Kidney (tissue), 14 donors: ENCODE measurements around the gene PHACTR4. TPM values are rescaled to one million over a fixed set of nuclear protein-coding genes. Genes with fewer than 3 reads are reported as not detected.
"Not testable (repeated sequence)": the region's sequence is repeated elsewhere in the genome, so short reads cannot be mapped to it uniquely, and the experiment has no call there.

Experiments used
- DNase-seq, 5 donors: peaks; one replicate each; pipeline ENCODE4 v3.0.0-alpha.2; 2013 to 2020
- FAIRE-seq: peaks from 2 replicates; lab custom pipeline; 2012; peaks lifted over from hg19 to GRCh38; lab: Jason Lieb, UNC
- H3K27ac ChIP-seq, 2 donors: one replicate each; pipeline ENCODE4 v1.7.0; 2013; ENCODE audit warnings: low read depth in 2 of 2, low read length in 2 of 2, inconsistent platforms in 1 of 2
- H3K27me3 ChIP-seq: one replicate; pipeline ENCODE4 v1.7.1; 2013; ENCODE audit warnings: low read length, inconsistent platforms; ENCODE audit not compliant: control insufficient read depth, insufficient read depth
- H3K36me3 ChIP-seq, 3 donors: one replicate each; pipeline versions ENCODE4 v1.7.0 to v1.7.1; 2013; ENCODE audit warnings: low read length in 3 of 3, control low read depth in 1 of 3, inconsistent platforms in 1 of 3; ENCODE audit not compliant: insufficient read depth in 3 of 3, control insufficient read depth in 2 of 3
- H3K4me1 ChIP-seq, 3 donors: one replicate each; pipeline versions ENCODE4 v1.7.0 to v1.7.1; 2013; ENCODE audit warnings: low read length in 3 of 3, inconsistent platforms in 1 of 3, low read depth in 1 of 3; ENCODE audit not compliant: control insufficient read depth in 2 of 3, insufficient read depth in 2 of 3
- H3K4me3 ChIP-seq, 3 donors: one replicate each; pipeline versions ENCODE4 v1.7.0 to v1.8.1; 2013; ENCODE audit warnings: low read length in 3 of 3, control low read depth in 1 of 3, inconsistent platforms in 1 of 3
- H3K9ac ChIP-seq, 3 donors: one replicate each; pipeline versions ENCODE4 v1.7.0 to v1.7.1; 2013; ENCODE audit warnings: low read length in 3 of 3, control low read depth in 1 of 3, inconsistent platforms in 1 of 3
- H3K9me3 ChIP-seq, 3 donors: one replicate each; pipeline versions ENCODE4 v1.7.0 to v1.7.1; 2013; ENCODE audit warnings: low read length in 3 of 3, control low read depth in 1 of 3, inconsistent platforms in 1 of 3; ENCODE audit not compliant: control insufficient read depth in 2 of 3, insufficient read depth in 1 of 3
- CTCF ChIP-seq: IDR thresholded peaks from 3 replicates; pipeline ENCODE4 v1.5.1; 2012; ENCODE audit warnings: mild to moderate bottlenecking, moderate library complexity, borderline replicate concordance; ENCODE audit not compliant: insufficient read depth; ENCODE audit errors: extremely low read depth
- intact Hi-C: fragments of 100-400 bp; cut with DNase I; formaldehyde crosslinking; loops from one replicate; pipeline ENCODE4 v1.11.1; 2022
- polyA plus RNA-seq: library from polyadenylated mRNA; stranded (reverse); fragments of 350-450 nt; fragmentation: Illumina TruSeq; extraction: RNeasy Lipid Tissue Mini Kit (QIAGEN cat#74804); gene quantifications from one replicate; pipeline ENCODE4 v1.2.3, GENCODE V29; 2014; ENCODE audit warnings: low read depth, low replicate concordance; ENCODE audit not compliant: insufficient read depth
- total RNA-seq: library from RNA; stranded (reverse); fragmentation: NEBNext Ultra II Directional; extraction: Animal tissue kit (Norgen Biotek cat#: 25700); gene quantifications from one replicate; pipeline ENCODE4 v1.2.1, GENCODE V29; 2021
- donor health status: control.
- donor health status: control.
- donor health status: control.
- donor health status: control.
- donor health status: control.
- donor health status: DM: yes; HTN: yes; CAD: no.
- donor health status: Normal renal cell carcinoma (clear cell type).

PHACTR4 gene
- total and polyA plus RNA-seq, 2 donors from 2014 or later = 23.2 to 51.5 TPM

DNA sequence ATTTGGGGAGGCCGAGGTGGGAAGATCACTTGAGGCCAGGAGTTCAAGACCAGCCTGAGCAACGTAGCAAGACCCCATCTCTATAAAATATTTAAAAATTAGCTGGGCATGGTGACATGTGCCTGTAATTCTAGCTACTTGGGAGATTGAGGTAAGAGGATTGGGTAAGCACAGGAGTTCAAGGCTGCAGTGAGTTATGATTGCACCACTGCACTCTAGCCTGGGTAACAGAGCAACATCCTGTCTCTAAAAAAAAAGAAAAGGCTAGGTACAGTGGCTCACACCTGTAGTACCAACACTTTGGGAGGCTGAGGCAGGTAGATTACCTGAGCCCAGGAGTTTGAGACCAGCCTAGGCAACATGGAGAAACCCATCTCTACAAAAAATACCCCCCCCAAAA is 100.6 kb downstream of the PHACTR4 start:
- TF ChIP-seq CTCF = no peak
- no peaks in the 10 kb centered on the region for H3K4me1 ChIP-seq
- FAIRE-seq (no peak), DNase-seq (no peak)
- no peak overlapping the region for H3K27ac ChIP-seq
- peaks cover 10 to 24% (median 14%) of the 10 kb centered on the region in 3 donors for H3K36me3 ChIP-seq
- no peaks in the 10 kb centered on the region for H3K9me3 ChIP-seq
- H3K9ac ChIP-seq = no peak overlapping the region
- H3K4me3 ChIP-seq = no peak overlapping the region
- intact Hi-C loops = no loop called here
- no peaks in the 10 kb centered on the region for H3K27me3 ChIP-seq

- FAIRE-seq, H3K27ac ChIP-seq, DNase-seq, H3K9ac ChIP-seq, intact Hi-C loops, H3K27me3 ChIP-seq, H3K4me1 ChIP-seq, H3K4me3 ChIP-seq, H3K9me3 ChIP-seq: not testable (repeated sequence)
- H3K36me3 ChIP-seq = peaks cover 7 to 30% (median 14%) of the 10 kb centered on the region in 3 donors
Measured at GRCh38 chr1:28479497-28479896, 110.0 kb downstream of the PHACTR4 start.

DNA sequence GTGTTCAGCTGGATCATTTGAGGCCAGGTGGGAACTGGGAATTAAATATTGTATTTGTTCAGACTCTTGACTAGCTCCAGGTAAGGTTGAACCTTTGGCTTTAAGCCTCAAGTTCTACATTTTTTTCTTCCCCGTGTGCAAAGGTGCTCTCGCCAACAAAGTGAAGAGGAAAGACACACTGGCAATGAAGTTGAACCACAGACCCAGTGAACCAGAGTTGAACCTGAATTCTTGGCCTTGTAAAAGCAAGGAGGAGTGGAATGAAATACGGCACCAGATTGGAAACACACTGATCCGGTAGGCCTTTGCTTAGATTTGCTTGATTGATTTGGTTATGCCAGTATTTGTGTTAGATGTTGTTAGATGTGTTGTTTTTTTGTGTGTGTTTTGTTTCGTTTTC is 110.8 kb downstream of the PHACTR4 start:
- H3K27me3 ChIP-seq = no peaks in the 10 kb centered on the region
- intact Hi-C loops = no loop called here
- H3K9ac ChIP-seq = no peak overlapping the region
- peaks cover 9 to 30% (median 14%) of the 10 kb centered on the region in 3 donors for H3K36me3 ChIP-seq
- DNase-seq (peak in 4 of 5 donors; percentile 34 to 82 (median 64)), FAIRE-seq (no peak)
- no peaks in the 10 kb centered on the region for H3K4me1 ChIP-seq
- H3K9me3 ChIP-seq = no peaks in the 10 kb centered on the region
- H3K27ac ChIP-seq = no peak overlapping the region
- no peak overlapping the region for H3K4me3 ChIP-seq
- no peak for TF ChIP-seq CTCF

DNA sequence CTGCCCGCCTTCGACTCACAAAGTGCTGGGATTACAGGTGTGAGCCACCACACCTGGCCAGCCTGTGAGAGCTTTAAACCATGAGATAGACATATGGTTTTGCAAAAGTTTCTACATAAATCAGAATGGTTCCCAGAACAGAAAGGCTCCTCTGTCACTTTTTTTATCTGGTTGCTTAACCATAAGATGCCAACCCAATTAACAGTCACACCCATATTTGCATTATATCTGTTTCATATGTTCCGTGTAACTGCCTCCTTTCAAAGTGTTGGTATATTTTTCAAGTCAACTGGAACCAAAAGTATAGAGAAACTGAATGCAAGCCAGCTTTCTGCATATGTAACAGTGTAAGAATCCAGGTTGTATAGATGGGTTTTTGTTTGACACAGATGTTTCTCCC is 112.6 kb downstream of the PHACTR4 start:
- DNase-seq (no peak), FAIRE-seq (no peak)
- H3K27me3 ChIP-seq = no peaks in the 10 kb centered on the region
- no peak overlapping the region for H3K4me3 ChIP-seq
- H3K36me3 ChIP-seq = peaks cover 9 to 36% (median 14%) of the 10 kb centered on the region in 3 donors
- H3K9ac ChIP-seq = no peak overlapping the region
- TF ChIP-seq CTCF = no peak
- H3K4me1 ChIP-seq = no peaks in the 10 kb centered on the region
- intact Hi-C loops = no loop called here
- H3K27ac ChIP-seq = no peak overlapping the region
- no peaks in the 10 kb centered on the region for H3K9me3 ChIP-seq
